Ascending aorta (tissue), 2 donors: Measurements from ENCODE around the gene CDKL1. TPM values are rescaled to one million over a fixed set of nuclear protein-coding genes. Genes with fewer than 3 reads are reported as not detected.

Source experiments
- DNase-seq, 2 donors: peaks; one replicate each; pipeline ENCODE4 v3.0.0-alpha.2; 2019; ENCODE audit warnings: low spot score in 2 of 2
- H3K27ac ChIP-seq, 2 donors: fragments of 200-600 bp; sonication (generic); one replicate each; pipeline ENCODE4 v1.5.1; 2016 to 2017; ENCODE audit warnings: mild to moderate bottlenecking in 1 of 2
- H3K27me3 ChIP-seq: fragments of 200-600 bp; sonication (generic); one replicate; pipeline ENCODE4 v1.5.1; 2017
- H3K36me3 ChIP-seq, 2 donors: fragments of 200-600 bp; sonication (generic); one replicate each; pipeline ENCODE4 v1.5.1; 2016
- H3K4me1 ChIP-seq, 2 donors: fragments of 200-600 bp; sonication (generic); one replicate each; pipeline ENCODE4 v1.5.1; 2016 to 2017; ENCODE audit warnings: mild to moderate bottlenecking in 1 of 2
- H3K4me3 ChIP-seq, 2 donors: fragments of 200-600 bp; sonication (generic); one replicate each; pipeline ENCODE4 v1.5.1; 2016 to 2017; ENCODE audit warnings: mild to moderate bottlenecking in 1 of 2
- H3K9me3 ChIP-seq, 2 donors: fragments of 200-600 bp; sonication (generic); one replicate each; pipeline ENCODE4 v1.5.1; 2016
- intact Hi-C: fragments of 100-400 bp; cut with DNase I; formaldehyde crosslinking; loops from one replicate; pipeline ENCODE4 v1.15.1; 2023
- total RNA-seq: library from RNA; depleted of rRNA; stranded (reverse); fragments of >200 nt; gene quantifications from one replicate; pipeline ENCODE4 v1.1.0, GENCODE V29; 2016
- TF ChIP-seq, protein P1 (sequence below), 3 experiments: fragments of 200-600 bp in 2 of 3; fragments of 450-650 bp in 1 of 3; sonication (generic) in 2 of 3; IDR thresholded peaks; one replicate each; pipeline ENCODE4 v1.5.1; 2016 to 2019; ENCODE audit warnings: antibody characterized with exemption in 3 of 3, mild to moderate bottlenecking in 1 of 3, moderate library complexity in 1 of 3

The CDKL1 gene
- total RNA-seq, 1 donor from 2014 or later: 0.85 TPM

DNA sequence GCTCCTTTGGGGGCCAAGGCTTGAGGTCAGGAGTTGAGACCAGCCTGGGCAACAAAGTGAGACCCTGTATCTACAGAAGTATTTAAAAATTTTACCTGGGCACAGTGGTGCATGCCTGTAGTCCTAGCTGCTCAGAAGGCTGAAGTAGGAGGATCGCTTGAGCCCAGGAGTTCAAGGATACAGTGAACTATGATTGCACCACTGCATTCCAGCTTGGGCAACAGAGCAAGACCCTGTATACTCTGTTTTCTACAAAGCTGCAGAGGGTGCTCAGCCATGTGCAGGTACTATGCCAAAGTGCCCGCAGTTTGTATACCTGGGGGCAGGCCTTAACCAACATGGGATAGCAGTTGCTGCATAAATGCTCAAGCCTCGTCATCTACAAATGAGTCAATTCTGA is 26.8 kb upstream of the CDKL1 start:
- H3K4me1 ChIP-seq: no peaks in the 10 kb centered on the region
- no peak overlapping the region for H3K4me3 ChIP-seq
- intact Hi-C loops: no loop called here
- no peak for DNase-seq
- no peaks in the 10 kb centered on the region for H3K27me3 ChIP-seq
- no peak overlapping the region for H3K27ac ChIP-seq
- no peaks in the 10 kb centered on the region for H3K9me3 ChIP-seq
- peaks cover 25 to 56% of the 10 kb centered on the region in 2 donors for H3K36me3 ChIP-seq
- TF ChIP-seq, protein P1, sequence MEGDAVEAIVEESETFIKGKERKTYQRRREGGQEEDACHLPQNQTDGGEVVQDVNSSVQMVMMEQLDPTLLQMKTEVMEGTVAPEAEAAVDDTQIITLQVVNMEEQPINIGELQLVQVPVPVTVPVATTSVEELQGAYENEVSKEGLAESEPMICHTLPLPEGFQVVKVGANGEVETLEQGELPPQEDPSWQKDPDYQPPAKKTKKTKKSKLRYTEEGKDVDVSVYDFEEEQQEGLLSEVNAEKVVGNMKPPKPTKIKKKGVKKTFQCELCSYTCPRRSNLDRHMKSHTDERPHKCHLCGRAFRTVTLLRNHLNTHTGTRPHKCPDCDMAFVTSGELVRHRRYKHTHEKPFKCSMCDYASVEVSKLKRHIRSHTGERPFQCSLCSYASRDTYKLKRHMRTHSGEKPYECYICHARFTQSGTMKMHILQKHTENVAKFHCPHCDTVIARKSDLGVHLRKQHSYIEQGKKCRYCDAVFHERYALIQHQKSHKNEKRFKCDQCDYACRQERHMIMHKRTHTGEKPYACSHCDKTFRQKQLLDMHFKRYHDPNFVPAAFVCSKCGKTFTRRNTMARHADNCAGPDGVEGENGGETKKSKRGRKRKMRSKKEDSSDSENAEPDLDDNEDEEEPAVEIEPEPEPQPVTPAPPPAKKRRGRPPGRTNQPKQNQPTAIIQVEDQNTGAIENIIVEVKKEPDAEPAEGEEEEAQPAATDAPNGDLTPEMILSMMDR (IDR thresholded peaks at IDR 0.05): no peak

DNA sequence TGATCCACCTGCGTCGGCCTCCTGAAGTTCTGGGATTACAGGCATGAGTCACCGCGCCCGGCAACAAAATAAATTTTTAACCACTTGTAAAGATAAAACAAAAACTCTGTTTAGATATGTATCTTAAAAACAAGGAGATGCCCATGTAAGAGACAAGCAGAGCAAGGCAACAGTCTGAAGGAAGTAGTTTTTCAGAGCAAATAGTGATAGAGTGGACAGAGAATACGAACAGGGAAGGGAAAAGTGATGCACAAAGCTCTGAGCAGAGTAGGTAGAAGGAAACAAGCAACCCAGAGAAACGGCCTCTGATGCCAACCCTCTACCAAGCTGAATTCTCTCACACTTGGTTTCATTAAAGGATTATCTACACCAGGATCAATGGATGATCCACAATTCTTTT is 24.8 kb upstream of the CDKL1 start:
- no peak overlapping the region for H3K4me3 ChIP-seq
- no peaks in the 10 kb centered on the region for H3K9me3 ChIP-seq
- H3K36me3 ChIP-seq: peaks cover 28 to 71% of the 10 kb centered on the region in 2 donors
- H3K27me3 ChIP-seq: no peaks in the 10 kb centered on the region
- no peak for DNase-seq
- H3K27ac ChIP-seq: no peak overlapping the region
- TF ChIP-seq, protein P1 (IDR thresholded peaks at IDR 0.05): no peak
- no peaks in the 10 kb centered on the region for H3K4me1 ChIP-seq
- intact Hi-C loops: no loop called here

DNA sequence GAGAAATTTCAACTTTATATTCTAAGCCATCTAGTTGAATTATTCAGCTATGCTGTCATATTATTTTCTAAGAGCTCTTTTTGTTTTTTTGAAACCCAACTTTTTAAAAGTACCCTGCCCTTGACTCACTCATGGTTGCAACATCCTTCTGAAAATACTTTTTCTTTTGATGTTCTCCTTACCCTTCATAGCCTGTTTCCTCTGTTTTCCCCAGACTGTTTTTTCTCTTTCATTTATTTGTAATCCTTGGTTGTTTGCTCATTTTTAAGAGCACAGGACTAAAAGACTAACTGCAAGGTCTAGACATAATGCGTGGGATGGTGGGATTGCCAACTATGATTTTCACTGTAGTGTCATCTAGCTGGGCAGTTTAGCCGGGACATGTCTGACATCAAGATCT is 21.2 kb upstream of the CDKL1 start:
- DNase-seq: no peak
- Histone ChIP-seq H3K4me3 (no peak overlapping the region), H3K4me1 (no peaks in the 10 kb centered on the region), H3K9me3 (no peaks in the 10 kb centered on the region), H3K27ac (no peak overlapping the region), H3K27me3 (no peaks in the 10 kb centered on the region), H3K36me3 (peaks cover 17 to 56% of the 10 kb centered on the region in 2 donors)
- intact Hi-C loops: no loop called here
- TF ChIP-seq, protein P1 (IDR thresholded peaks at IDR 0.05): no peak

DNA sequence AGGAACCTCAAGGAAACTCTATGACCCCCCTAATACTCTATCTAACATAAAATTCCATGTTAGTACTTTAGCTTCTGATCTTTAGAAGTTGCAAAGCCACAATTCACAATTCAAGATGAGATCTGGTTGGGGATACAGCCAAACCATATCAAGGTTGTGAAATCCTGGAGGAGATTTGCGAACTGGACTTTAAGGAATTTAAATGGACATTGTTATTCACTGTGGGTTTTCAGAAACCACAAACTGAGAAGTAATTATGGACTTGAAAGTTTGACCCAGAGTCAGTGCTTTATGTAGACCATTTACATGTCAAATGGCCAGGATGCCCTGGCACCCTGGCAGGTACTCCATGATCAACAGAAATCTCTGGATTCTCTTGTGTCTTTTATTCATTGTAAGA is 14.2 kb upstream of the CDKL1 start:
- intact Hi-C loops: no loop called here
- DNase-seq: no peak
- TF ChIP-seq, protein P1 (IDR thresholded peaks at IDR 0.05): no peak
- no peaks in the 10 kb centered on the region for H3K4me1 ChIP-seq
- no peaks in the 10 kb centered on the region for H3K27me3 ChIP-seq
- no peaks in the 10 kb centered on the region for H3K9me3 ChIP-seq
- no peaks in the 10 kb centered on the region for H3K36me3 ChIP-seq
- H3K27ac ChIP-seq: no peak overlapping the region
- H3K4me3 ChIP-seq: no peak overlapping the region

DNA sequence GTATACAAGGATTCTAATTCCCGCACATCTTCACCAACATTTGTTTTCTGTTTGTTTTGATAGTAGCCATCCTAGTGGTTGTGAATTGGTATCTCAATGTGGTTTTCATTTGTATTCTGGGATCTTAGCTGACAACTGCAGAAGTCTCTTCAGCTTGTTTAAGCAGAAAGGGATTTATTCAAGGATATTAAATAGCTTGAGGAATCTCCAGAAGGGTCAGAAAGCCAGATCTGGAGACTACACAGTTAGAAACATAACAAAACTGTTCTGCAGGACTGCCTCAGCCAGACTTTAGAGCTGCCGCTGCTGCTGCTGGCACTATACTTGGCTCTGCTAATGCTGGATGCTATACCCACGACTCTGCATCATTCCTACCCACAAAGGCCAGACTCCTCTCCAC is 13.4 kb upstream of the CDKL1 start:
- H3K4me3 ChIP-seq: no peak overlapping the region
- H3K9me3 ChIP-seq: no peaks in the 10 kb centered on the region
- H3K36me3 ChIP-seq: no peaks in the 10 kb centered on the region
- TF ChIP-seq, protein P1 (IDR thresholded peaks at IDR 0.05): no peak
- H3K27me3 ChIP-seq: no peaks in the 10 kb centered on the region
- no peaks in the 10 kb centered on the region for H3K4me1 ChIP-seq
- intact Hi-C loops: no loop called here
- H3K27ac ChIP-seq: no peak overlapping the region
- no peak for DNase-seq

DNA sequence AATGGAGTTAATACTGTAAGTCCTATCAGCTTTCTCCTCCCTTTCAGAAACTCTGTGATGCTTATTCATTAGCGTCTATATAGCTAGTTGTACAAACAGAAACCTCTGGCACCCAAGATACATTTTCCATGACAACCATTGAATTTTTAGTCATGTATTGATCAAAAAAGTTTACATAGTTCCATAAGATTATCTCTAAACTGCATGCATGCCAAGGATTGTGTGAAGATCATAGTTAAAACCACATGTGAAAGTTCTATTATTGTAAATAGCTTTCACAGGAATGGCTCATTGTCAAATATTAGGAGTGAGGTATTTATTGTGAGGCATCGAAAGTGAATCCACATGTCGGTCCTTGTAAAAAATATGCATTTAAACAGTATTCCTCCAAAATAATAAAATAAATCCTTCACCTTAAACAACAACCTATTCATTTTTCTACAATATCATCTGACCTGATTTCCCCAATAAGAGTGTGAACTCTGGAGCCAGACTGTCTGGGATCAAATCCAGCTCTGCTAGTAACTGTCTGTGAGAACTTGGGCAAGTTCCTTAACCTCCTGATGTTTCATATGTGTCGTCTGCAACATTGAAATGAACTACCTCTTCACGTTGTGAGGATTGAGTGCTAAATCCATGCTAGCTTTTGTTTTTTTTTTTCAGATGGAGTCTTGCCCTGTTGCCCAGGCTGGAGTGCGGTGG is 10.6 kb upstream of the CDKL1 start:
- intact Hi-C loops: no loop called here
- H3K27ac ChIP-seq: no peak overlapping the region
- H3K4me3 ChIP-seq: no peak overlapping the region
- no peak for DNase-seq
- no peaks in the 10 kb centered on the region for H3K4me1 ChIP-seq
- H3K9me3 ChIP-seq: no peaks in the 10 kb centered on the region
- no peaks in the 10 kb centered on the region for H3K27me3 ChIP-seq
- H3K36me3 ChIP-seq: no peaks in the 10 kb centered on the region
- TF ChIP-seq, protein P1 (IDR thresholded peaks at IDR 0.05): no peak
